ENCODE data around the gene SHISA3. TPM values are rescaled to one million over a fixed set of nuclear protein-coding genes. Genes with fewer than 3 reads are reported as not detected.
"Not testable (repeated sequence)": the region's sequence is repeated elsewhere in the genome, so short reads cannot be mapped to it uniquely, and the experiment has no call there.

The SHISA3 gene
- total and polyA plus RNA-seq, 2 donors = 2.1 to 2.7 TPM

DNA sequence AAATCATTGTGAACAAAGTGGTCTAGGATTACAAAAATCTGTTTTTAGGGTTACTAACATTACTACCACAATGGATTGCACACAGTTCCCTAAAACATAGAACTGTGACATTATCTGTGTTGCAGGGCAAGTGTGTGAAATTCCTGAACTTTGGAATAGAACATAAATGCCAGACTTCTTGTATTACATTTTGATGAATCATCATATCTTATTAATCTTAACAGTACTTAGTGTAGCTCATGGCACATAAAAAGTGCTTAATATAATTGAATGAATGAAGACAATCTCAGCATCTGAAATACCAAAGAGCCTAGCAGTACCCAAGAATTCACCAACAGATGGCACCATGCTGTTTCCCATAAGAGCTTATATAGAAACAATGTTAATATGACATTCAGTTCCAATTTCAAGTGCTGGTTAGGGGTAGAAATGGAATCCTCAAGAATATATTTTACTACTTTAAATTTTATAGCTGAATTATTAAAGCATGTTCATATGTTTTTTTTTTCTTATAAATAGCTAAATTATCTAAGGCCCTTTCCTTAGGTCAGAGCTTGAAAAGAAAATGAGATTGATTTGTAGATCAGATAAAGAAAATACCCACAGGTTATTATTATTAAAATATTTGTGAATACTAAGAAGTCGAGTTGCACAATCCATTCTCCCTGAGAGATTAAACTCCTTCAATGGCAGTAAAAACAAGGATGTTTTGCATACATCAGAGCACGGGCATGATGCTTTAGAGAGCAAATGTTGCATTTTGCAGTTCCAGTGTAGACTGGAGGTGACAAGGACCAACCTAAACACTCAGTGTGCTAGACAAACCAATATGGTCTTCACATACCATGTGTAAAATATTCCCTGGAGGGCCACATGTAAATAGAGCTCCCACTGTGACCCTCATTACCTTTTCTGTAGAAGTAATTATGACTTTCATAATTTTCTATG lies 25.7 kb upstream of the SHISA3 start:
- no peaks in the 10 kb centered on the region for H3K4me1 ChIP-seq (ENCODE audit: insufficient read depth)
- no peak overlapping the region for H3K27ac ChIP-seq (ENCODE audit: low read depth)
- WGBS = 53% methylated on average over 2 of the region's 2 CpGs
- no peaks in the 10 kb centered on the region for H3K36me3 ChIP-seq (ENCODE audit: insufficient read depth)
- no peak overlapping the region for H3K4me3 ChIP-seq (ENCODE audit: low read depth, low read length)
- no peak for DNase-seq (ENCODE audit: extremely low spot score)

DNA sequence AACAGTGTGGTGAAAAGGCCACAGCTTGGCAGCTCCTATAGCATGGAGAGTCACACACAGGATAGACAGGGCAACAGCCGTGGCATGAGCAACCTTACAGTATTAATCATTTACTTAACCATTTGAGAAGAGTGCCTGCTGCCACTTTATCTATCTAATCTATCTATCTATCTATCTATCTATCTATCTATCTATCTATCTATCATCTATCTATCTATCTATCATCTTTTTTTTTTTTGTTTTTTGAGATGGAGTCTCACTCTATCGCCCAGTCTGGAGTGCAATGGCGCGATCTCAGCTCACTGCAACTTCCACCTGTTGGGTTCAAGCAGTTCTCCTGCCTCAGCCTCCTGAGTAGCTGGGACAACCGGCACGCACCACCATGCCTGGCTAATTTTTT lies 25.0 kb upstream of the SHISA3 start:
- H3K36me3 ChIP-seq (ENCODE audit: insufficient read depth); H3K4me1 ChIP-seq (ENCODE audit: insufficient read depth); H3K27ac ChIP-seq (ENCODE audit: low read depth); DNase-seq (ENCODE audit: extremely low spot score); H3K4me3 ChIP-seq (ENCODE audit: low read depth, low read length): not testable (repeated sequence)
- 94% methylated on average over 6 of the region's 6 CpGs for WGBS

- no peak overlapping the region for H3K4me3 ChIP-seq (ENCODE audit: low read depth, low read length)
- WGBS = 93% methylated on average over 4 of the region's 4 CpGs
- DNase-seq (ENCODE audit: extremely low spot score) = no peak
- no peak overlapping the region for H3K27ac ChIP-seq (ENCODE audit: low read depth)
- no peaks in the 10 kb centered on the region for H3K4me1 ChIP-seq (ENCODE audit: insufficient read depth)
- no peaks in the 10 kb centered on the region for H3K36me3 ChIP-seq (ENCODE audit: insufficient read depth)
Measured at GRCh38 chr4:42377497-42377896, 19.8 kb upstream of the SHISA3 start.

DNA sequence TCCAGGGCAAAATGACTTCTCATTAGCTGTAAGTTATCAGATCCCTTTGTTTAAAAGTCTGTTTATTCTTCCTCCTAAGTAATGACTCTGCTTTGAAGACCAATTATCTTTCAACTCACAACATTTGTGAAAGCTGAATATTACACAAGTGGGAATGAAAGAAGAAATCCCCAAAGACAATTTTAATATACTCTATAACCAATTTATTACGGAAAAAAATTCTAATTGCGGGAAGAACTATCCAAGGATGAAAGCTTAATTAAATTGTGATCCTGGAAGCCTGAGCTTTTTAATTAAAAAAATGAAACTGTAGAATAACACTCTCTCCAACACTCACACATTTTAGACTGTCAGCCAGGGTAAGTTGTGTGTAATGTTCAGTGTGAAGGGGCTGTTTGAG lies 15.6 kb upstream of the SHISA3 start:
- no peak for DNase-seq (ENCODE audit: extremely low spot score)
- Histone ChIP-seq H3K4me1 (ENCODE audit: insufficient read depth) (no peaks in the 10 kb centered on the region), H3K36me3 (ENCODE audit: insufficient read depth) (no peaks in the 10 kb centered on the region), H3K4me3 (ENCODE audit: low read depth, low read length) (no peak overlapping the region), H3K27ac (ENCODE audit: low read depth) (no peak overlapping the region)
- WGBS = 90% methylated on average over 2 of the region's 2 CpGs

DNA sequence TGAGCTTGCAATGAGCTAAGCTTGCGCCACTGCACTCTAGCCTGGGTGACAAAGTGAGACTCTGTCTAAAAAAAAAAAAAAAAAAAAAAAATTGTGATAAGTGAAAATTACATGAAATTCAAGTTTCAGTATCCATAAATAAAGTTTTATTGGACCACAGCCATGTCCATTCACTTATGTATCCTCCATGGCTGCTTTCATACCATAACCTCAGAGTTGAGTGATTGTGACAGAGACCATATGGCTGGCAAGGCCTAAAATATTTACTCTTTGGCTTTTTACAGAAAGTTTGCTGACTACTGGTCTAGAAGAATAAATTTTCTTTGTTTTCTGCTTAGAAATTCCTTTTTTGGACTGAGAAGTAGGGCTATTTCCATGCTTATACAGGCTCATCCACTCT lies 11.8 kb upstream of the SHISA3 start:
- 98% methylated on average over 1 of the region's 1 CpG for WGBS

DNA sequence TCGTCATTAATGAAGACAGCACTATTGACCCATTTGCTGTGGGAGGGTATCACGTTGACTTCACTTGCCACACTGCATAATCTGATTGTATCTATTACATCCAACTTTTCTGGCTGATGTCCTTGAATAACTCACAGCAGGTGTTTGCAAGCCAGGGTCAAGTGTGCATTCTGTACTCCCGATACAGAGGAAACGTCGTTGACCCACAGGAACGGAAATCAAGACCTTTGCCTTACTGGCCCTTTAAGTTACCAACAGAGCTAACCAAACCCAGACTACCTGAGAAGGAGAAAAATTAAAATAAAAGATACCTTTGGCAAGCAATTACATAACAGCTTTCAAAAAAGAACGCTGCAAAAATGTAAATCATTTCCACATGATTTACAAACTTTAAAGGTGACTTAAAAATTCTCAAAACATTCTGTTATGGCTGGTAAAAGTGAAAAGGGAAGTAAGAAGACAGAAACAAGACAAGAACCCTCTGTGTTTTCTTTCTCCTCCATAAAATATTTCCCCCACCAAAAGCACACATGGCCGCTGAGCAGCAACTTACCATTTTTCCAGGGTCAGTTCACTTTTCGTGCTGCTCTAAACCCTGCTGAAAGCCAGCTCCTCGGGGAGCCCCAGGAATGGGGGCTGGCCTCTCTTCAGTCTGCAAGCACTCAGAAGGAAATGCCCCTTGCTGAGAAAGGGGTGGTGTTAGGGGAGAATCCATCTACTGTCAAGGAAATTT lies 6.5 kb upstream of the SHISA3 start:
- Histone ChIP-seq H3K4me1 (ENCODE audit: insufficient read depth) (no peaks in the 10 kb centered on the region), H3K36me3 (ENCODE audit: insufficient read depth) (no peaks in the 10 kb centered on the region), H3K27ac (ENCODE audit: low read depth) (no peak overlapping the region), H3K4me3 (ENCODE audit: low read depth, low read length) (no peak overlapping the region)
- no peak for DNase-seq (ENCODE audit: extremely low spot score)
- whole genome bisulfite sequencing = 59% methylated on average over 10 of the region's 10 CpGs

More for the DNA sequence above, 11.8 kb upstream of the SHISA3 start:
- no peak overlapping the region for H3K4me3 ChIP-seq (ENCODE audit: low read depth, low read length)
- H3K4me1 ChIP-seq (ENCODE audit: insufficient read depth) = no peaks in the 10 kb centered on the region
- no peak for DNase-seq (ENCODE audit: extremely low spot score)
- no peak overlapping the region for H3K27ac ChIP-seq (ENCODE audit: low read depth)
- no peaks in the 10 kb centered on the region for H3K36me3 ChIP-seq (ENCODE audit: insufficient read depth)

DNA sequence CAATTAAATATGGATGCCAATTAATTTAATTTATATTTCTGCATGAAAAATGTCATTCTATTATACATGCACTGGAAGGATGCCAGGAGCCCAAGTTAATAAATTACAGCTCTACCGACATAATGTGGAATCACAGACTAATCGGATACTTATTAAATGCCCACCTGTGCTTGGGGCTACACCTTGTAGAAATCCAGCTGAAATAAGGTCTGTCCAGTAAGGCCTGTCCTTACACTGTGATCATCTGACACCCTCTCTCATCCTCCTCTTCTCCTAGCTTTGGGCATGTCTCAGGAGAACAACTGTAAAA lies 6.0 kb upstream of the SHISA3 start:
- Histone ChIP-seq H3K36me3 (ENCODE audit: insufficient read depth) (no peaks in the 10 kb centered on the region), H3K4me3 (ENCODE audit: low read depth, low read length) (no peak overlapping the region), H3K4me1 (ENCODE audit: insufficient read depth) (no peaks in the 10 kb centered on the region), H3K27ac (ENCODE audit: low read depth) (no peak overlapping the region)
- no peak for DNase-seq (ENCODE audit: extremely low spot score)
- WGBS = 79% methylated on average over 2 of the region's 2 CpGs

DNA sequence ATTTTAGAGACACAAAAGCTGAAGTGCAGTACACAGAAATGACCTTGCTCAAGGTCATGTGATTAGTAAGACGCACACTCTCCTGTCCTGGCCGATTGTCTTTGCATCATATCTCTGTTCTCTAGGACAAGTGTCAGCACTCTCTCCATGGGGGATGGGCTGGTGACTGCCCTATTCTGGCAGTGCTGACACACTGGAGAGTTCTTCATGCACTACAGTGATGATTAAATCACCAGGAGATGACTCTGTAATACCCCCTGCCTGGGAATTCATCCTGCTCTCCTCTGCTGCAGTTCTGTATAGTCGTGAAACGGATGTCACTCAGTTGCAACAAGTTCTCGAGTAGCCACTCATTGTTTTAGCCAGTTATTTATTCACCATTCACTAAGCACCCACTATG lies 5.3 kb upstream of the SHISA3 start:
- WGBS = 55% methylated on average over 5 of the region's 5 CpGs

GRCh38 chr4:42392436-42392835 lies 4.9 kb upstream of the SHISA3 start:
- 90% methylated on average over 4 of the region's 4 CpGs for WGBS
- DNase-seq (ENCODE audit: extremely low spot score) = no peak
- Histone ChIP-seq H3K36me3 (ENCODE audit: insufficient read depth) (no peaks in the 10 kb centered on the region), H3K4me3 (ENCODE audit: low read depth, low read length) (no peak overlapping the region), H3K4me1 (ENCODE audit: insufficient read depth) (no peaks in the 10 kb centered on the region), H3K27ac (ENCODE audit: low read depth) (no peak overlapping the region)

More for the DNA sequence above, 5.3 kb upstream of the SHISA3 start:
- DNase-seq (ENCODE audit: extremely low spot score) = no peak
- no peaks in the 10 kb centered on the region for H3K4me1 ChIP-seq (ENCODE audit: insufficient read depth)
- no peak overlapping the region for H3K27ac ChIP-seq (ENCODE audit: low read depth)
- H3K4me3 ChIP-seq (ENCODE audit: low read depth, low read length) = no peak overlapping the region
- no peaks in the 10 kb centered on the region for H3K36me3 ChIP-seq (ENCODE audit: insufficient read depth)

DNA sequence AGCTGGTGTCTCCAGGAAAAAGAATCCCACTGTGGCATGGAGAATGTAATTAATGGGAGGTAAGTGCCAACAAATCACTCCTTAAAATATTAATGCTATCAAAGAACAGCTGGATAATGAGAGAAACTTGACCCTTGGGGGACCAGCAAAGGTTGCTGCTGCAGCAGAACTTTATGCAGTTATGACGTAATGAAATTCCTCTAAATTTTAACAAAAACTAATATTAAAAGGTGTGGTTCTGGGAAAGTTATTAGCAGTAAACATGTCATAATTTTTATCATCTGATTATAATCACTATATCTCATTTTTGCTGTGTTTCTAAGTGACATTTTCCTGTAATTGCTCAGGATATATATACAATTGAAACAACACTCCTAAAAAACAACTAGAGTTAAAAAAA lies 1.7 kb upstream of the SHISA3 start:
- 93% methylated on average over 1 of the region's 1 CpG for WGBS
- Histone ChIP-seq H3K27ac (ENCODE audit: low read depth) (no peak overlapping the region), H3K4me1 (ENCODE audit: insufficient read depth) (no peaks in the 10 kb centered on the region), H3K36me3 (ENCODE audit: insufficient read depth) (no peaks in the 10 kb centered on the region), H3K4me3 (ENCODE audit: low read depth, low read length) (no peak overlapping the region)
- no peak for DNase-seq (ENCODE audit: extremely low spot score)

DNA sequence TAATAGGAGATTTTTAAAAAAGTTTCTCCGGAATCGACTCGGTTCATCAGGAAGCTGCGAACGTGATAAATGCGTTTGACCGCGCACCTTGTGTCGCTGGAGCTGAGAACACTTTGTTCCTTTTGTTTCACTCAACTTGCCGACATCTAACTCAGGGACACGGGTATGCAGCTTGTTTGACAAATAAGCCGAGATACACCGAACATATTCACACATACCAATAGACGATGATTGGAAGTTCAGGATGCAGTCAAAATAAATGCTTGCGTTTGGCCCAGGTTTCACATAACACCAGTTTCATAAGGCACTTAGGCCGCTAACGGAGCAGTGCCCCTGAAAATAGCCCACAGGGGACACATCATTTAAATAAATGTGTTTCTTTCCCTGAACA lies 932 bp upstream of the SHISA3 start:
- WGBS = 37% methylated on average over 17 of the region's 17 CpGs
- Histone ChIP-seq H3K36me3 (ENCODE audit: insufficient read depth) (no peaks in the 10 kb centered on the region), H3K27ac (ENCODE audit: low read depth) (no peak overlapping the region), H3K4me3 (ENCODE audit: low read depth, low read length) (no peak overlapping the region), H3K4me1 (ENCODE audit: insufficient read depth) (no peaks in the 10 kb centered on the region)
- no peak for DNase-seq (ENCODE audit: extremely low spot score)

GRCh38 chr4:42397635-42398170 lies 415 bp downstream of the SHISA3 start:
- Histone ChIP-seq H3K27ac (ENCODE audit: low read depth) (no peak overlapping the region), H3K36me3 (ENCODE audit: insufficient read depth) (no peaks in the 10 kb centered on the region), H3K4me1 (ENCODE audit: insufficient read depth) (no peaks in the 10 kb centered on the region), H3K4me3 (ENCODE audit: low read depth, low read length) (peak overlapping the region; percentile 25)
- under 1% methylated on average over 52 of the region's 52 CpGs for WGBS
- no peak for DNase-seq (ENCODE audit: extremely low spot score)

DNA sequence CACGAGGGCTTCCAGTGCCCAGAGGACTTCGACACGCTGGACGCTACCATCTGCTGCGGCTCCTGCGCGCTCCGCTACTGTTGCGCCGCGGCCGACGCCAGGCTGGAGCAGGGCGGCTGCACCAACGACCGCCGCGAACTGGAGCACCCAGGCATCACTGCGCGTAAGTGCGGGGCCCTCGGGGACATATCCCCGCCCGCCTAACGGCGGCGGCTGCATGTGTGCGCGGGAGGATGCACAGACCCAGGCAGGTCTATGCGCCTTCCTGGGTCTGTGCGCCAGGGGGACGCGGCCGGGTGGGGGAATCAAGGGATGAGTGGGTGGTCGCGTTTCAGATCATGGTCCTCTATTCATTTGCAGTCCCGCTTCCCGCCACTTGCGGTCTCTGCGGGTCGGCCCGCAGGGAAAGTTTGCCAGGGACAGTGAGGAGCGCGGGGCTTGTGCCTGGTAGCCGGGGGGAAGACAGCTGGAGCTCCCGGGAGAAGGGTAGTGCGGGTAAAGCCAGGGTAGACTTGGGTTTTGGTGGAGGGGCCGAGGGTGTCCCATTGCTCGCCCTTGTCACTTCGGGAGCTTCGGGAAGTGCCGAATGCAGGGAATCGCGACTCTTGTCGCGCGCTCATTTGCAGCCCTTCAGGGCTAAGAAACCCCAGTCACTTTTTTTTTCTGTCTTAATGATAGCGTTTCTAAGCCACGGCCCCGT lies 1.0 kb downstream of the SHISA3 start:
- Histone ChIP-seq H3K36me3 (ENCODE audit: insufficient read depth) (no peaks in the 10 kb centered on the region), H3K4me3 (ENCODE audit: low read depth, low read length) (peak overlapping the region; percentile 25), H3K4me1 (ENCODE audit: insufficient read depth) (no peaks in the 10 kb centered on the region), H3K27ac (ENCODE audit: low read depth) (no peak overlapping the region)
- 1% methylated on average over 60 of the region's 60 CpGs for WGBS
- no peak for DNase-seq (ENCODE audit: extremely low spot score)

Data from urinary bladder (tissue), 4 donors.